ENCODE data around the gene NT5DC4.

NT5DC4 gene

DNA sequence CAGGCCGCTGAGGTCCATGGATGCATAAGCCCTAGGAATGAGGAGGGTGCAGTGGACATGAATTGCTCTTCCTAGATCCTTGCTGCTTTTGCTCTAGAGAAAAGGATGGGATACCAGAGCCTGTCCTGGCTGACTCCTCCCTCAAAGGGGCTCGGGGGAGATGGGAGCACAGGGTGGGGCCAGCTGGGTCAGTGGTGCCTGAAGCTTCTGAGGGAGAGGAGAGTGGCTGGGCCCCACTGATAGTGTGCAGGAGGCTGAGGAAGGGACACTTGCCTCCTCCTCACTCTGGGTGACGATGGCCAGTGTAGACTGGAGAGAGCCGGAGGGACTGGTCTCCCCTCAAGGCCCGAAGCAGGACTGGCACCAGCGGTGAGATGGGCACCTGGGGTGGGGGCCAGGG lies at the start of gene NT5DC4:
Gene NT5DC4 (plus strand): TSS at position 236 of the 400 bp plus-strand sequence. CDS start 60 bp downstream, at position 296.
- DNase-seq: no peak

DNA sequence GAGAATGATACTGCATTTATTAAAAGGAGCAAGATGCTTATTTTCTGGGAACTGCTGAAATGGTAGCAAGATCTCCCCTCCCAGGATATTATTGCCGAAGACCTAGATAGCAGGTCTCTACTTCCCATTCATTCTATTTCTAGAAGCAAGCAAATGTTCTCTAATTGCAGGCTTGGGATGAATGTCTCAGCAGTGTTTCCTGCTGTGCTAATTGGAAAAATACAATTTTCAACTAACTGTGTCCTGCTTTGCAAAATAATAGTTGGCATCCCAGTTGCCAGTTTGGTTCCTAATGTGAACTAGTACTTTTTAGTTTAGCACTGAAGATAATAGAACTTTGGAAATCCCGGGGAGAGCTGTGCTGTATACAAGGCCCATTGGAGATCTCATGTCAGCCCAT lies 49.0 kb upstream of the NT5DC4 start:
- DNase-seq: no peak

DNA sequence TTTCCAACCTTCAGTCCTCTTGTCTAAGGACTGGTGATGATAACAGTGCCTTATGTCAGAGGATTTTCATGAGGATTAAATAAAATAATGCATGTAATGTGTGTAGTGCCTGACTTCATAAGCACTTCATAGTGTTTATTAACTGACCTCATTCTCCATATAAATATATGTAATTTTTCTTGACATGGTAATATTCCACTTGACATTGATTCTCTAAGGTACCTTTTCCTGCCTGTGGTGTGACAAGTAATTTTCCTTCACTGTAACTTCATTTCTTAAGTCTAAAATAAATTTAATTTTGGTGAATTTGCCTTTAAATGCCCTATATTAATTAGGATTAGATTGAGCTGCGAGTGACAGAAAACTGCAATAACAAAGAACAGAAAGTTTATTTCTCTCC lies 47.8 kb upstream of the NT5DC4 start:
- DNase-seq: no peak

DNA sequence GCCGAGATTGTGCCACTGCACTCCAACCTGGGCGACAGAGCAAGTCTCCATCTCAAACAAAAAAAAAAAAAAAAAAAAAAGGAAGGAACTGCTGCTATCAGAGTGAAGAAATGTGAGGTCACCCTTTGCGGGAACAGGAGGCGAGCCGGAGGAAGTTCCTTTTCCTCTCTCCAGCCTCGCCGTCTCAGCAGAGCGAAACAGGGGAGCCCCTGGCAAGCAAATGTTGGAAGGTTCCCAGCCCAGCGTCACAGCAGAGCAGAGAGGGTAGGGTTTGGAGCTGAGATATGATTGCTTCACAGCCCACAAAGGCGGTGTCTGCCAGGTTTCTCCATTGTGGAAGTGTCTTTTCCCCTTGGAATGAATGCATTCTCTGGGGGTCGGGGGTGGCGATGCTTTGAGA lies 46.6 kb upstream of the NT5DC4 start:
- no peak for DNase-seq

DNA sequence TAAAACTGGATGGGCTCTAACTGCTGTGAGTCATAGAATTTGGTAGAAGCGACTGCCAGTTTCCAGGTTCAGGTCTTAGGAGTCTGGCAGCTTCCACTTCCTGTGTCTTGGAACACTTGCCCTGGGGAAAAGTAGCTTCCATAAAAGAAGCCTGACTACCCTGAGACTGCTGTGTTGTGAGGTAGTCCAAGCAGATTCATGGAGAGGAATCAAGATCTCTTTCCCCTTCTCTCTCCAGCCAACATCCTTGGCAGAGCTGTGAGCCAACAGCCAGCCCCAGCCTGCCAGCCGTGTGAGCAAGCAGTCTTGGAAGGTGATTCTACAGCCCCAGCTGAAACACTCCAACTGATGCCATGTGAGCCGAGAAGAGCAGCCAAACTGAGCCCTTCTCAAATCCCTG lies 41.3 kb upstream of the NT5DC4 start:
- no peak for DNase-seq

DNA sequence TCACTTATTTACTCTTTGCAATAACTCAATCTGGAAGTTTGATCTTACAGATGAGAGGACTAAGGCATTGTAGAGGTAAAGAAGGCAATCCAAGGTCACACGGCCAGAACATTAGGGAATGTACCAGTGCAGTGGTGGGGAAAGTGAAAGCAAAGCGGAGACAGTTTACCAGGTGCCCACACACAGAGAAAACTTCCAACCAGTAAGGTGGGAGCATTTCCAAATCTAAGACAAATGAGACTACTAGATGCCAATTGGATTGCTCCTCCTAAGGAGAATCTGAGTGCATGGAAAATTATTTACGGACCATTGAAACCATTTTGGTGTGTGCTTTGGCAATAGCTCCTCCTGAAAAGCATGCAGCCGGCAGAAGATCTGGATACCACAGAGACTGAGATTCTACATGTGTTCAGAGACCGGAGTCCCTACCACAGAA lies 40.1 kb upstream of the NT5DC4 start:
- DNase-seq: no peak

DNA sequence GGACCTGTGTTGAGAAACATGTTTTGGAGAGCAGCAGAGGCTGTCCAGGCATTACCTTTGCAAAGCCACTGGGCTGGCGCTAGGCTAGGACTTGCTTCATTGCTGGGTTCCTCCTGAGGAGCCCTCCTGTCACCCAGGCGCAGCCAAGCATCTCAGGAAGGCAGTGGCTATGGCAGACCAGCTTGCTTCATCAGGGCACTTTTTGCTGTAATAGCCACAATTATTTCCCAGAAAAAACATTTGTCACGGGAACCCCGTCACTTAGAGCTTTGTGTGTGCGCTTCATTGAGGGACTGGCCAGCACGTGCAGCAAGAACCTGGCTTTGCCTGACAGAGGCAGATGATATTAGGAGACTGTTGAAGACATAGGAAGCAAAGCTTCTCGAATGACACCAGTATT lies 38.7 kb upstream of the NT5DC4 start:
- DNase-seq: no peak

DNA sequence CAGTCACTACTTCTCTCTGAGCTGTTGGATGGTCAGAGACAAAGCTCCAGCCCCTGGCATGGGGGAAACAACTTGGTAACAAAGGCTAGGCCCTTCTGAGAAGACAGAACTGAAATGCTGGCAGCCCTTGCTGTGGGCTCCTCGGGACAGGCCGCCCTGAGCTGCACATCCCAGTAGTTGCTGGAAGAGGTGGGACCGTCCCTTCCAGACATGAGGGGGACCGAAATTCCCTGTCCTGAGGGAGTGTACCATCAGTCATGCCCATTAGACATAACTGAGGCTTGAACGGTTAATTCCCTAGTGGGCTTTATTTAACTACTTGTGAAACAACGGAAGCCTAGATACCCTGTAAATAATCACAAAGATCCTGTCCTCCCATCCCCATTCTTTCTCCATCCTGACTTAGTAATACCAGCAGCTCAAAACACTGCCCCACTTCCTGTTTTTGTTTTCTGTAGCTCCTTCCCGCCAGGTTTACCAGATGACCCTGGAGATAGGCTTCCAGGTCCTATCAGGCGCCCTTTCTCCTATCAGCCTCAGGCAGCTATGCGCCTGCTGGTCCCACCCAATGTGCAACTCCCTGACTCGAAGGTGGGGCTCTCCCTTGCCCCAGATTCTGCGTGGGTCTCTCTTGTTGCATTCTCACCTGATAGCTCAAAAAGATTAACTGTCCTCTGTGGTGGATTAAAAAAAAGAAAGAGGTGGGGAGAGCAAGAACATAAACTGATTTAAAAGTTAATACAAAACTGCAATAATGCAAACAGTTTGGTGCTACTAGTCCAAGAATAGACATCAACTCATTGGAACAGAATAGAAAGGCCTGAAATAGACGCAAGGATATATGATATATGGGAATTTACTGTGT lies 37.0 kb upstream of the NT5DC4 start:
- DNase-seq: no peak

DNA sequence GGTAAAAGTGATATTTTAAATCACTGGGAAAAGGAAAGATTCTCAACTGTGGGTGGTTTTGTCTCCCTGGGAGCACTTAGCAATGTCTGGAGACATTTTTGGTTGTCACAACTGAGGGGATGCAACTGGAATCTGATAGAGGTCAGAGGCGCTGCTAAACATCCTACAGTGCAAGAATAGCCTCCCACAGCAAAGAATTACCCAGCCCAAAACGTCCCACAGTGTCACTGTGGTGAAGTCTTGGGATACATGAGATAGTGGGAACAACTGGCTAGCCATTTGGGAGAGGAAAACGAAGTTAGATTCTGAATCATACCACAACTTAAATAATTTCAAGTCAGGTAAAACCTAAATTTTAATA lies 36.4 kb upstream of the NT5DC4 start:
- no peak for DNase-seq

DNA sequence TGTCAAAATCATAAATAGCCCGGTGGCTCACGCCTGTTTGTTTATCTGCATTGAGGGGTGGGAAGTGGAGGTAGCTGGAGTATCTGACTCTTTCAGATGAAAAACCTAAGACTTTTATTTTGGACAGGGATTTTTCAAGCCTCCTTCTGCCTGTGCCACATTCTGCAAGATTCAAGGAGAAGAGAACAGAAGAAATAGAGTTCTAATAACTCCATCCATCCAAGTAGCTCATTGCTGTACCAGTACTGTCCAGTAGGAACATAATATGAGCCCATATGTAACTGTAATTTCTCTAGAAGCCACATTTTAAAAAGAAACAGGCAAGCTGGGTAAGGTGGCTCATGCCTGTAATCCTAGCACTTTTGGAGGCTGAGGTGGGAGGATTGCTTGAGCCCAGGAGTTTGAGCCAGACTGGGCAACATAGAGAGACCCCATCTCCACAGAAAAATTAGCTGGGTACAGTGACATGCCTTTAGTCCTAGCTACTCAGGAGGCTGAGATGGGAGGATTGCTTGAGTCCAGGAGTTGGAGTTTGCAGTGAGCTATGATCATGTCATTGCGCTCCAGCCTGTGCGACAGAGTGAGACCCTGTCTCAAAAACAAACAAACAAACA lies 35.4 kb upstream of the NT5DC4 start:
- no peak for DNase-seq

DNA sequence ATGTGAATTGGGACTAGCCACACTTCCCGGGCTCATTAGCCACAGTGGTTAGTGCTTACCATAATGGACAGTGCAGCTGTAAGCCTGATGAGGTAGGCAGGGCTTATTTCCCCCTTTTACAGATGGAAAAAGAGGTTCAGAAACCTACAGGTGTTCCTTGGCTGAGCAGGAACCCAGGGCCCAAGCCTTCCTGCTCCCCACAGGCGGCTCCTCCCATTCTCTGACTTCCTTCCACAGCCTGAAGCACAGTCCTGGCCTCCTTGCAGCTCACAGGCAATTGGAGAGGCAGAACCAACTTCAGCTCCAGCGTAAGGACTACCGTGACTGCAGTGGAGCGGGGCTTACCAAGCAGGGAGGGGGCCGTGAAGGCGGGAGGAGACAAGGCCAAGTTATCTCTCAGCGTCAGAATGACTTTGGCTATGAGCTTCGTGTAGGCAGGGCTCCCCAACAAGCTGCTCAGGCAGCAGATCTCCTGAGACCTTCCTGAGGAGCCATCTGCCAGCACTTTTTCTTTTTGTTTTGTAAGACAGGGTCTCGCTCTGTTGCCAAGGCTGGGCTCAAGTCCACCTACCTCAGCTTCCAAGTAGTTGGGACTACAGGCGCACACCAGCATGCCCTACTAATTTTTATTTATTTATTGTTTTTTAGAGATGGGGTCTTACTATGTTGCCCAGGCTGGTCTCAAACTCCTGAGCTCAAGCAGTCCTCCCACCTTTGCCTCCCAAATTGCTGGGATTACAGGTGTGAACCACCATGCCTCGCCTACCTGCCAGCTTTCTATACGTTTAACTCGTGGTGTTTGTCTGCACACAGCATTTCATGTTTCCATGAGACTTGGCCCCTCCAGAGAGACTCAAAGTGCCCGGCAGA lies 34.2 kb upstream of the NT5DC4 start:
- no peak for DNase-seq

DNA sequence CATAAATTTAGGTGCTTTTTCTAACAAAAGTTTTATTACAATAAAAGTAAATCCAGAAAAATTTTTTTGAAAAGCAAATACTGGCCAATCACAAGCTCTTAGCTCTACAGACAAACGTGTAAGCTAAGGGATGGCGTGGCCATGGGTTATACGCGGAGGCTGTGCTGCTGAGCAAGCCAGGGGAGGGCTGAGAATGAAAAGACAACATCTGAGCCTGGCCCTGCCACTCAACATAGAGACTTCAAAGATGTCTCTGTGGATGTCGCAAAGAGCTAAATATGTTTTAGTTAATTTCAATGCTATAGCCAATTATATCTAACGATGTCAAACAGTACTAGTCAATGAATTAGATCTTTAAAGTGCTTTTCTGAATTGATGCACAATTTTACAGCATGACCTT lies 33.3 kb upstream of the NT5DC4 start:
- DNase-seq: no peak

DNA sequence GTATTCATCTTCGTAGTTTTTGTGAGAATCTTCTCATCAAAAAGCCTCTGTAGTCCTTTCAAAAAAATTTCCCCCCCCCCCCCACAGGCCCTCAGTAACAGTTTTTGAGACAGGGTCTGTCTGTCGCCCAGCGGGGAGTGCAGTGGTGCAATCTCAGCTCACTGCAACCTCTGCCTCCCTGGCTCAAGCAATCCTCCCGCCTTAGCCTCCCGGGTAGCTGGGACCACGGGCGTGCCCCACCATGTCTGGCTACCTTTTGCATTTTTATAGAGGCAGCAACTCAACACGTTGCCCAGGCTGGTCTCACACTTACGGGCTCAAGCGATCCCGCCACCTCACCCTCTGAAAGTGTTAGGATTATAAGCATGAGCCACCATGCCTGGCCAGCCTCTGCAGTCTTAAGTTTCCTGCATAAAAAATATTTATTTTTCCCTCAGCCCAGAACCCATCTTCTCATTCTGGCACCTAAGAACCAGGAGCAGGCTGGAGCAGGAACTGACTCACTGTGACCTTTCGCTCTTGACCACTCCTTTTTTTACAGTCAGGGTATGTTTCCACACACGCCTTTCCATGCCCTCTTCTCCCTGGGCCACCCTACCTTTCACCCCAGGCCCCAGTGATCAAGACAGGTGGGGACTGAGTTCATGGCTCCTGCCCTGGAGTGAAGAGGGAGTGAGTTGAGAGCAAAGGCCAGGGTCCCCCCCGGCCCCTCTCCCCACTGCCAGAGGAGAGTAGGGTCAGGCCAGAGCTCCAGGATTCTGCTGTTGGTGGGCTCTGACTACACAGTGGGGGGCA lies 32.5 kb upstream of the NT5DC4 start:
- DNase-seq: no peak

DNA sequence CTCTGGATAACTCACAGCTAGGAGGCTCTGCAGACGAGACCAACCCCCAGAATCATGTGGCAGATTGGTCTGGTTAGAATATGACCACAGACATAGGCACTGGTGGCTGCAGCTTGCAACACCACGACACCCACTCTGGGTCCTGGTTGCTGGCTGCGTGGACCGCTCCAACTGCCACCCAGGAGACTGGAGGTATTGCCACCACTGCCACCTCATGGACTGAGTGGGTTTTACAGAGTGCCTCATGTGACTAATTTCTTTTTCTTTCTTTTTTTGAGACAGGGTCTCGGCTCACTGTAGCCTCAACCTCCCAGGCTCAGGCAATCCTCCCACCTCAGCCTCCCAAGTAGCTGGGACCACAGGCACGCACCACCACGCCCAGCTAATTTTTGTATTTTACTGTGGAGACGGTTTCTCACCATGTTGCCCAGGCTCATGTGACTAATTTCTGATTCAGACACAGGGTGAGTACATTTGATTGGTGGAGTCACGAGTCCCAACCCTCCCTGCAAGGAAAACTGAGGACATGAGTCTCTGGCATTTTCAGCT lies 29.9 kb upstream of the NT5DC4 start:
- peak; percentile 79 for DNase-seq

DNA sequence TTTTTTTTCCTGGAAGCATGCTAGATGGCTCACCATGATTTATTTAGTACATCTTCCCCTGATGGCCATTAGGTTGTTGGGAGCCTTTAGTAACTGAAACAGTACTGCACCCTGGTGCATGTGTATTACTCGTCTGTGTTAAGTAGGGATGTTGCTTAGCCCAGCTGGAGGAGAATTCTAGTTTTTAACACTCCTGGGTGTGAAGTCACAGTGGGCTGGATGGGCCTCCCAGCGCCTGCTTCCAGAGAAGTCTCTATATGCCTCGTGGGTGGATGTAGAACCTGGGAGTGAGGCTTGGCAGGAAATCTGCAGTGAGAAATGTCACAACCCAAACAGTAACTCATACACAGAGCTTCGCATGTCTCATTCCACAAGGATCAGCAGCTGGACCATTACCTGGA lies 28.9 kb upstream of the NT5DC4 start:
- peak; percentile 18 for DNase-seq

DNA sequence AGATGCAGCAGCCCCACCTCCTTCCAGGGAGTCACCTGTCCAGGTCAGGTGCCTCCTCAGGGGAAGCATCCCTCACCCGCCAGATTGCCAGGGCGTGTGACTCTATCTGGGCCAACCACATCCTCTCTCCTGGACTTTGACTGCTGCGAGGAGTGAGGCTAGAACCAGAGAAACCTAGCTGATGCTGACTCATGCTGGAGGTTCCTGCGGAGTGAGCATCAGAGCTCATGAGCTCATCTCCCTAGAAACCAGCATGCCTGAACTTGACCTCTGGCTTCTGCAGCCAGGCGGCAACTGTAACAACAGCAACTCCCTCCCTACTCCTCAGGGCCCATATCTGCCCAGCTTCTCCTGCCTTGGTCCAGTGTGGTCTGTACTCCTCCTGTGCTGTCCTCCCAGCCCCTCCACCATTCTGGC lies 28.3 kb upstream of the NT5DC4 start:
- peak; percentile 91 for DNase-seq

DNA sequence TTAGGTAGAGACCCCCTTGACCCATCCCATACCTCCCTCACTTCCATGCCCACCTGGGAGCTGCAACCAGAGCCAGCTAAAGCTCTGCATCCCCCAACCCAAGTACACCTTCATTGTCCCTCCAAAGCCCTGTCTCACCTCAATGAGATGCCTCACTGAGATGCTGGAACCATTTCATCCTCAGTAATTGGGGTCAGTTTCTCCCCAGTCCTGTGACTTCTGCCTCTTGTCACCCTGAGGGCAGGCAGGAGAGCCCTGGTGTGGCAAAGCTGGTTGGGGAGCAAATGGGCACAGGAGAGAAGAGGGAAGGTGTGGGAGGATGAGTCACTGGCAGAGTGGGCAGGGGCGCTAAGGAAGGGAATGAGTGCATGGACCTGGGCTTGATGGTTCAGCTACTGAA lies 27.9 kb upstream of the NT5DC4 start:
- DNase-seq: peak; percentile 54

DNA sequence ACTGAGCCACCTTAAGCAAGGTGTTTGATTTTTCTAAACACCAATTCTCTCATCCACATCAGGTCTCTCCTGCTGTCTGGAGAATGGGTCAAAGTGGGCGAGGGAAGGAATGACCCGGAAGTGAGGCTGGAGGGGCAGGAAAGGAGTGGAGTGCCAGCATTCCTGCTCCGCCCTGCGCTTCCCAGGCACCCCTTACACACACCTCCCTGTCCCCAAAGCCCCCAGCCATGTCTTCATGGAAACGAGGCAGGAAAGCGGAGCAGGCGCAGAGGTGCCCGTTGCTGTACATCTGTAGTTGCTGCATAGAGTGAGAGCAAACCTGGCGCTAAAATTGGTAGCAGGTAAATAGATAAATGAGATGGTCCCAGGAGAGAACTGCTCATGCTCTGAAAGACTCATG lies 27.2 kb upstream of the NT5DC4 start:
- no peak for DNase-seq

DNA sequence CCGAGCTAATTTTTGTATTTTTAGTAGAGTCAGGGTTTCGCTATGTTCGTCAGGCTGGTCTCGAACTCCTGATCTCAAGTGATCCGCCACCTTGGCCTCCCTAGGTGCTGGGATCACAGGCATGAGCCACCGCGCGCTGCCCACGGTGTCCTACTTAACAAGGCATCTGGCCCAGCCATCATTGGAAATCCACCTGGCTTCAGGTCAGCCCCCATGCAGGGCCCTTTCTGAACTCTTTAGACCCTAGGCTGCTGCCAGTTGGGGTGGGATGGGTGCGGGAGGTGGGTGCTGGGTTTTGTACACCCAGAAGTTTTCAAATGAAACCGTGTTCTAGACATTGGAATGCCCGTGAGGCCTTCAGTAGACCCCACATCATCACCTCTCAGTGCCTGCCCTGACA lies 26.6 kb upstream of the NT5DC4 start:
- DNase-seq: no peak

DNA sequence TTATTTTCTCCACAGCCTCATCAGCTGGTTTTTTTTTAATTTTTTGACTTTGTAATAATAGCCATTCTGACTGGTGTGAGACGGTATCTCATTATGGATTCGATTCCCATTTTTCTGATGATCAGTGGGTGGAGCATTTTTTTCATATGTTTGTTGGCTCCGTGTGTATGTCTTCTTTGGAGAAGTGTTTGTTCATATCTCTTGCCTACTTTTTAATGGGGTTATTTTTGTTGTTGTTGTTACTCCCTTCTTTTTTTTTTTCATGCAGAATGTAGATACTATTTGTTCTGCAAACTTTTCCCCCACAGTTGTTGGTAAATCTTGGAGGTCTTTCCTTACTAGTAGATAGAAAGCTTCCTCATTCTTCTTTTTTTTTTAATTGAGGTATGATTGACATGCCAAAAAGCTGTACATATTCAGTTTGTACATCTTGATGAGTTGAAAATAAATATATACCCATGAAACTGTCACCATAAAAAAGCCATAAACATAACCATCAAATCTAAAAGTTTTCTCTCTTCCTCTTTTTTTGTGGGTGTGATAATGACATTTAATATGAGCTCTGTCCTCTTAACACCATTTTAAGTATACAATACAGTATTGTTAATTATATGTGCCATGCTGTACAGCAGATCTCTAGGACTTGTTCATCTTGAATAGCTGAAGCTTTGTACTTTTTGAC lies 21.8 kb upstream of the NT5DC4 start:
- no peak for DNase-seq

DNA sequence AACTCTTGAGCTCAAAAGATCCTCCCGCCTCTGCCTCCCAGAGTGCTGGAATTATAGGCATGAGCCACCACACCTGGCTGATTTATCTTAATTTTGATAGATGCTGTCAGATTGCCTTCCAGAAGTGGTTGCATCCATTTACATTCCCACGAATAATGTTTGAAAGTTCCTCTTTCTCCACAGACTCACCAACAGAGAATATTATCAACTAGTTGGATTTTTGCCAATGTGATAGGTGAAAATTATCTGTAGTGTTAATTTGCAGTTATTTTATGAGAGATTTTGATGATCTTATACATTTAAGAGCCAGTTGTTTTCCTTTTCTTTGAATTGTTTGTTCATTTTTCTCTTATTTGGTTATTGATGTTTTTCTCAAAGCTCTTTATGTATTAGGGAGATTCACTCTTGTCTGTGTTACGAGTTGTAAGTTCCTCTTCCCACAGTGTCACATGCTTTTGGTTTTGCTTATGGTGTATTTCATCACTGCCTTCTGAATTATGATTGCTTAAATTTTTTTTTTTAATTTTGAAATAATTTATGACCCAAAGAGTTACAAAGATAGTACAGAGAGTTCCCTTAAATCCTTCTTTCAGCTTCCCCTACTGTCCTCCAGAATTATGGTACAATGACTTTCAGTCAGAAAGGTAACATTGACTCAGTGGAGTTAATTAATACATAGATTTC lies 20.7 kb upstream of the NT5DC4 start:
- no peak for DNase-seq

Measured in activated CD4-positive, alpha-beta T cell treated with anti-CD3 and anti-CD28 coated beads, Interleukin-2, amount 50 U/mL, for 16 hours (primary cell).